GM19025 (cell line): ENCODE measurements around the gene MED8.

Experiments used
- ATAC-seq: cut with Tn5 transposase; IDR thresholded peaks from one replicate; pipeline ENCODE4 v1.9.1; 2021; ENCODE audit warnings: mild to moderate bottlenecking, low read depth, moderate library complexity; ENCODE audit not compliant: unreplicated experiment

The MED8 gene

GRCh38 chr1:43389326-43390313 lies at the start of gene MED8, which contains the start of gene SZT2:
TSS of gene MED8 (minus strand) at chr1:43389800. CDS start at chr1:43389764, 36 bp downstream.
TSS of gene SZT2 (plus strand) at chr1:43389899. CDS start at chr1:43389969, 70 bp downstream.
- peak; percentile 95 for ATAC-seq

GRCh38 chr1:43438953-43439581 lies 49.5 kb upstream of the MED8 start:
- no peak for ATAC-seq

GRCh38 chr1:43438576-43438952 lies 49.0 kb upstream of the MED8 start:
- no peak for ATAC-seq

- no peak for ATAC-seq
Measured at GRCh38 chr1:43438006-43438405, 48.4 kb upstream of the MED8 start.

GRCh38 chr1:43437031-43437973 lies 47.7 kb upstream of the MED8 start:
- no peak for ATAC-seq

GRCh38 chr1:43436371-43436770 lies 46.8 kb upstream of the MED8 start:
- no peak for ATAC-seq

- no peak for ATAC-seq
Measured at GRCh38 chr1:43435146-43436145, 45.8 kb upstream of the MED8 start.

GRCh38 chr1:43434256-43434655 lies 44.7 kb upstream of the MED8 start:
- ATAC-seq: no peak

- ATAC-seq: no peak
Measured at GRCh38 chr1:43432907-43433306, 43.3 kb upstream of the MED8 start.

- ATAC-seq: no peak
Measured at GRCh38 chr1:43432171-43432860, 42.7 kb upstream of the MED8 start.

- no peak for ATAC-seq
Measured at GRCh38 chr1:43431676-43432075, 42.1 kb upstream of the MED8 start.

GRCh38 chr1:43430831-43431230 lies 41.2 kb upstream of the MED8 start:
- ATAC-seq: no peak

- ATAC-seq: no peak
Measured at GRCh38 chr1:43427941-43428340, 38.3 kb upstream of the MED8 start.

- ATAC-seq: no peak
Measured at GRCh38 chr1:43427524-43427923, 37.9 kb upstream of the MED8 start.

- no peak for ATAC-seq
Measured at GRCh38 chr1:43426221-43426620, 36.6 kb upstream of the MED8 start.

GRCh38 chr1:43425045-43425444 lies 35.4 kb upstream of the MED8 start:
- ATAC-seq: no peak

GRCh38 chr1:43423672-43424550 lies 34.3 kb upstream of the MED8 start:
- no peak for ATAC-seq
